Subcutaneous adipose tissue (tissue), 4 donors: ENCODE measurements around the gene HES4. TPM values are rescaled to one million over a fixed set of nuclear protein-coding genes. Genes with fewer than 3 reads are reported as not detected.

Experiments
- CTCF ChIP-seq: fragments of 450-650 bp; IDR thresholded peaks from one replicate; pipeline ENCODE4 v1.5.1; 2016; ENCODE audit warnings: low read depth, mild to moderate bottlenecking, control low read depth, antibody characterized with exemption, moderate library complexity
- total RNA-seq, 4 donors: library from RNA; depleted of rRNA; stranded (reverse); fragments of >200 nt; gene quantifications; one replicate each; pipeline ENCODE4 v1.1.0, GENCODE V29; 2016

The HES4 gene
- total RNA-seq, 4 donors from 2014 or later: 6.4 to 12.8 (median 7.2) TPM

GRCh38 chr1:963301-963651 is 36.6 kb downstream of the HES4 start:
- no peak for TF ChIP-seq CTCF

GRCh38 chr1:962381-963300 is 37.3 kb downstream of the HES4 start:
- no peak for TF ChIP-seq CTCF

GRCh38 chr1:961132-961669 is 38.7 kb downstream of the HES4 start:
- TF ChIP-seq CTCF: no peak

- TF ChIP-seq CTCF: no peak
Measured at GRCh38 chr1:960363-961131, 39.4 kb downstream of the HES4 start, which contains the start of gene KLHL17. KLHL17 (plus strand) TSS chr1:960584; CDS start chr1:960694, 110 bp downstream.

- no peak for TF ChIP-seq CTCF
Measured at GRCh38 chr1:959731-960362, 40.0 kb downstream of the HES4 start.

GRCh38 chr1:958823-959730 is 40.8 kb downstream of the HES4 start, which contains the start of gene NOC2L:
NOC2L (minus strand) TSS chr1:959256; CDS start chr1:959240, 16 bp downstream.
- no peak for TF ChIP-seq CTCF
